ENCODE measurements around the gene RNASE4. TPM values are rescaled to one million over a fixed set of nuclear protein-coding genes. Genes with fewer than 3 reads are reported as not detected.
"Not testable (repeated sequence)": the region's sequence is repeated elsewhere in the genome, so short reads cannot be mapped to it uniquely, and the experiment has no call there.

The RNASE4 gene
- total RNA-seq, 2 donors from 2014 or later: 42.3 to 44.3 TPM

- intact Hi-C loops (cut with DNase I): no loop called here
- DNase-seq (ENCODE audit: low spot score): no peak
Measured at GRCh38 chr14:20690848-20691640, 6.7 kb downstream of the RNASE4 start.

GRCh38 chr14:20692116-20692751, 7.9 kb downstream of the RNASE4 start:
- intact Hi-C loops (cut with DNase I): no loop called here
- no peak for DNase-seq (ENCODE audit: low spot score)

- intact Hi-C loops (cut with DNase I): loop anchor here in 1 of 2 donors (5.0 kb wide), 1 partner anchor 266 kb away; no protein-coding TSS in a partner anchor
- no peak for DNase-seq (ENCODE audit: low spot score)
Measured at GRCh38 chr14:20696764-20697163, 12.4 kb downstream of the RNASE4 start.

GRCh38 chr14:20697273-20698017, 13.1 kb downstream of the RNASE4 start:
- DNase-seq (ENCODE audit: low spot score): peak; percentile 86
- intact Hi-C loops (cut with DNase I): loop anchor here in 1 of 2 donors (5.0 kb wide), 1 partner anchor 265 kb away; no protein-coding TSS in a partner anchor

- DNase-seq (ENCODE audit: low spot score): no peak
- intact Hi-C loops (cut with DNase I): loop anchor here in 1 of 2 donors (5.0 kb wide), 1 partner anchor 264 kb away; no protein-coding TSS in a partner anchor
Measured at GRCh38 chr14:20698018-20698329, 13.6 kb downstream of the RNASE4 start.

GRCh38 chr14:20698934-20699333, 14.6 kb downstream of the RNASE4 start:
- intact Hi-C loops (cut with DNase I): loop anchor here in 1 of 2 donors (5.0 kb wide), 1 partner anchor 263 kb away; no protein-coding TSS in a partner anchor
- DNase-seq (ENCODE audit: low spot score): no peak

- no peak for DNase-seq (ENCODE audit: low spot score)
- intact Hi-C loops (cut with DNase I): loop anchor here in 1 of 2 donors (5.0 kb wide), 1 partner anchor 262 kb away; no protein-coding TSS in a partner anchor
Measured at GRCh38 chr14:20699931-20700330, 15.6 kb downstream of the RNASE4 start.

GRCh38 chr14:20700965-20701364, 16.6 kb downstream of the RNASE4 start:
- intact Hi-C loops (cut with DNase I): not testable (repeated sequence)

GRCh38 chr14:20706657-20707355, 22.4 kb downstream of the RNASE4 start:
- no peak for DNase-seq (ENCODE audit: low spot score)
- intact Hi-C loops (cut with DNase I): loop anchor here in 1 of 2 donors (5.0 kb wide), 1 partner anchor 155 kb away; no protein-coding TSS in a partner anchor

More at GRCh38 chr14:20700965-20701364, 16.6 kb downstream of the RNASE4 start:
- not testable (repeated sequence) for DNase-seq (ENCODE audit: low spot score)

- DNase-seq (ENCODE audit: low spot score): no peak
- intact Hi-C loops (cut with DNase I): loop anchor here in 1 of 2 donors (5.0 kb wide), 1 partner anchor 155 kb away; no protein-coding TSS in a partner anchor
Measured at GRCh38 chr14:20707622-20708021, 23.3 kb downstream of the RNASE4 start.

- DNase-seq (ENCODE audit: low spot score): no peak
- intact Hi-C loops (cut with DNase I): no loop called here
Measured at GRCh38 chr14:20711261-20711660, 26.9 kb downstream of the RNASE4 start.

- DNase-seq (ENCODE audit: low spot score): no peak
- intact Hi-C loops (cut with DNase I): no loop called here
Measured at GRCh38 chr14:20711685-20712084, 27.3 kb downstream of the RNASE4 start.

- DNase-seq (ENCODE audit: low spot score): no peak
- intact Hi-C loops (cut with DNase I): no loop called here
Measured at GRCh38 chr14:20712904-20713303, 28.5 kb downstream of the RNASE4 start.

- intact Hi-C loops (cut with DNase I): no loop called here
- DNase-seq (ENCODE audit: low spot score): peak; percentile 93
Measured at GRCh38 chr14:20714593-20715250, 30.4 kb downstream of the RNASE4 start.

- intact Hi-C loops (cut with DNase I): no loop called here
Measured at GRCh38 chr14:20719777-20720176, 35.4 kb downstream of the RNASE4 start.

GRCh38 chr14:20720741-20721140, 36.4 kb downstream of the RNASE4 start:
- no peak for DNase-seq (ENCODE audit: low spot score)
- intact Hi-C loops (cut with DNase I): no loop called here

More at GRCh38 chr14:20719777-20720176, 35.4 kb downstream of the RNASE4 start:
- no peak for DNase-seq (ENCODE audit: low spot score)

- intact Hi-C loops (cut with DNase I): no loop called here
- no peak for DNase-seq (ENCODE audit: low spot score)
Measured at GRCh38 chr14:20722016-20722415, 37.7 kb downstream of the RNASE4 start.

GRCh38 chr14:20723488-20723887, 39.1 kb downstream of the RNASE4 start:
- DNase-seq (ENCODE audit: low spot score): no peak
- intact Hi-C loops (cut with DNase I): no loop called here
